Middle frontal gyrus (tissue), 1 donor: ENCODE measurements around the gene NIN.
"Not testable (repeated sequence)": the region's sequence is repeated elsewhere in the genome, so short reads cannot be mapped to it uniquely, and the experiment has no call there.

ENCODE experiments used
- DNase-seq: peaks from one replicate; pipeline ENCODE4 v3.0.0-alpha.2; 2015; ENCODE audit warnings: low spot score; ENCODE audit errors: extremely low spot score

The NIN gene

GRCh38 chr14:50821510-50822464, 9.2 kb downstream of the NIN start:
- no peak for DNase-seq

- no peak for DNase-seq
Measured at GRCh38 chr14:50820786-50821509, 10.0 kb downstream of the NIN start.

- DNase-seq = not testable (repeated sequence)
Measured at GRCh38 chr14:50819303-50819702, 11.7 kb downstream of the NIN start.

GRCh38 chr14:50816395-50817047, 14.4 kb downstream of the NIN start:
- DNase-seq = no peak

- DNase-seq = not testable (repeated sequence)
Measured at GRCh38 chr14:50815526-50815925, 15.4 kb downstream of the NIN start.

- not testable (repeated sequence) for DNase-seq
Measured at GRCh38 chr14:50815058-50815457, 15.9 kb downstream of the NIN start.

GRCh38 chr14:50814161-50814560, 16.8 kb downstream of the NIN start:
- DNase-seq = no peak

GRCh38 chr14:50813544-50813863, 17.5 kb downstream of the NIN start:
- no peak for DNase-seq

- no peak for DNase-seq
Measured at GRCh38 chr14:50812856-50813543, 18.0 kb downstream of the NIN start.

GRCh38 chr14:50812180-50812579, 18.8 kb downstream of the NIN start:
- no peak for DNase-seq

- no peak for DNase-seq
Measured at GRCh38 chr14:50808053-50808452, 22.9 kb downstream of the NIN start.

GRCh38 chr14:50806241-50806933, 24.6 kb downstream of the NIN start:
- DNase-seq = no peak

- no peak for DNase-seq
Measured at GRCh38 chr14:50805396-50805795, 25.6 kb downstream of the NIN start.

GRCh38 chr14:50804181-50804721, 26.7 kb downstream of the NIN start:
- DNase-seq = no peak

- DNase-seq = no peak
Measured at GRCh38 chr14:50801706-50802105, 29.3 kb downstream of the NIN start.

- DNase-seq = no peak
Measured at GRCh38 chr14:50800032-50800431, 30.9 kb downstream of the NIN start.

GRCh38 chr14:50798048-50798421, 32.9 kb downstream of the NIN start:
- no peak for DNase-seq

- DNase-seq = no peak
Measured at GRCh38 chr14:50797250-50798047, 33.5 kb downstream of the NIN start.

GRCh38 chr14:50796390-50796789, 34.6 kb downstream of the NIN start:
- DNase-seq = no peak

- no peak for DNase-seq
Measured at GRCh38 chr14:50795909-50796308, 35.1 kb downstream of the NIN start.
